ENCODE measurements around the gene OLFM1. TPM values are rescaled to one million over a fixed set of nuclear protein-coding genes. Genes with fewer than 3 reads are reported as not detected.
"Not testable (repeated sequence)": the region's sequence is repeated elsewhere in the genome, so short reads cannot be mapped to it uniquely, and the experiment has no call there.

The OLFM1 gene
- total RNA-seq, 1 donor from 2014 or later: 26.0 TPM

- H3K36me3 ChIP-seq: no peaks in the 10 kb centered on the region
Measured at GRCh38 chr9:135109650-135110049, 22.2 kb downstream of the OLFM1 start.

GRCh38 chr9:135110416-135110815 lies 22.9 kb downstream of the OLFM1 start:
- no peak for TF ChIP-seq CTCF (IDR thresholded peaks at IDR 0.05)
- H3K27me3 ChIP-seq: no peaks in the 10 kb centered on the region
- intact Hi-C loops (cut with DNase I): no loop called here
- ATAC-seq (no peak), DNase-seq (no peak)
- H3K27ac ChIP-seq: no peak overlapping the region
- no peaks in the 10 kb centered on the region for H3K4me1 ChIP-seq
- H3K36me3 ChIP-seq: no peaks in the 10 kb centered on the region
- no peak overlapping the region for H3K4me3 ChIP-seq
- no peaks in the 10 kb centered on the region for H3K9me3 ChIP-seq

More at GRCh38 chr9:135109650-135110049, 22.2 kb downstream of the OLFM1 start:
- no peak overlapping the region for H3K4me3 ChIP-seq
- ATAC-seq: no peak
- no peak for TF ChIP-seq CTCF (IDR thresholded peaks at IDR 0.05)
- intact Hi-C loops (cut with DNase I): no loop called here
- no peaks in the 10 kb centered on the region for H3K9me3 ChIP-seq
- H3K27me3 ChIP-seq: no peaks in the 10 kb centered on the region
- no peaks in the 10 kb centered on the region for H3K4me1 ChIP-seq
- no peak for DNase-seq
- no peak overlapping the region for H3K27ac ChIP-seq

- H3K4me1 ChIP-seq; H3K27ac ChIP-seq; H3K4me3 ChIP-seq; H3K27me3 ChIP-seq; H3K9me3 ChIP-seq; ATAC-seq; H3K36me3 ChIP-seq; DNase-seq; intact Hi-C loops (cut with DNase I): not testable (repeated sequence)
Measured at GRCh38 chr9:135111600-135111999, 24.1 kb downstream of the OLFM1 start.

GRCh38 chr9:135116371-135116770 lies 28.9 kb downstream of the OLFM1 start:
- H3K4me3 ChIP-seq: no peak overlapping the region
- intact Hi-C loops (cut with DNase I): no loop called here
- no peaks in the 10 kb centered on the region for H3K36me3 ChIP-seq
- ATAC-seq (no peak), DNase-seq (no peak)
- H3K4me1 ChIP-seq: no peaks in the 10 kb centered on the region
- no peaks in the 10 kb centered on the region for H3K27me3 ChIP-seq
- H3K27ac ChIP-seq: no peak overlapping the region
- no peak for TF ChIP-seq CTCF (IDR thresholded peaks at IDR 0.05)
- H3K9me3 ChIP-seq: no peaks in the 10 kb centered on the region

- DNase-seq (no peak), ATAC-seq (no peak)
- H3K4me3 ChIP-seq: no peak overlapping the region
- TF ChIP-seq CTCF (IDR thresholded peaks at IDR 0.05): no peak
- no peaks in the 10 kb centered on the region for H3K4me1 ChIP-seq
- no peak overlapping the region for H3K27ac ChIP-seq
- no peaks in the 10 kb centered on the region for H3K36me3 ChIP-seq
- intact Hi-C loops (cut with DNase I): no loop called here
- H3K27me3 ChIP-seq: no peaks in the 10 kb centered on the region
- H3K9me3 ChIP-seq: no peaks in the 10 kb centered on the region
Measured at GRCh38 chr9:135116881-135117280, 29.4 kb downstream of the OLFM1 start.

GRCh38 chr9:135117281-135117680 lies 29.8 kb downstream of the OLFM1 start:
- no peak for ATAC-seq
- Histone ChIP-seq H3K9me3 (no peaks in the 10 kb centered on the region), H3K27ac (no peak overlapping the region), H3K27me3 (no peaks in the 10 kb centered on the region), H3K4me3 (no peak overlapping the region), H3K36me3 (no peaks in the 10 kb centered on the region), H3K4me1 (no peaks in the 10 kb centered on the region)
- no peak for TF ChIP-seq CTCF (IDR thresholded peaks at IDR 0.05)
- DNase-seq: no peak
- intact Hi-C loops (cut with DNase I): no loop called here
